HG02623 (cell line): Measurements from ENCODE around the gene SLC5A3.

Experiments used
- ATAC-seq: cut with Tn5 transposase; IDR thresholded peaks from one replicate; pipeline ENCODE4 v1.9.1; 2021; ENCODE audit warnings: moderate library complexity; ENCODE audit not compliant: unreplicated experiment

SLC5A3 gene

GRCh38 chr21:34097442-34097841 is 24.1 kb downstream of the SLC5A3 start:
- no peak for ATAC-seq

GRCh38 chr21:34100337-34100736 is 27.0 kb downstream of the SLC5A3 start:
- no peak for ATAC-seq

GRCh38 chr21:34100790-34101189 is 27.4 kb downstream of the SLC5A3 start:
- no peak for ATAC-seq

- ATAC-seq, result no peak
Measured at GRCh38 chr21:34105947-34106541, 32.7 kb downstream of the SLC5A3 start.

GRCh38 chr21:34107606-34108005 is 34.2 kb downstream of the SLC5A3 start:
- no peak for ATAC-seq

GRCh38 chr21:34109075-34109474 is 35.7 kb downstream of the SLC5A3 start:
- ATAC-seq, result no peak

- no peak for ATAC-seq
Measured at GRCh38 chr21:34110594-34111202, 37.3 kb downstream of the SLC5A3 start.

GRCh38 chr21:34112316-34113033 is 39.1 kb downstream of the SLC5A3 start:
- ATAC-seq, result no peak

GRCh38 chr21:34113842-34114241 is 40.5 kb downstream of the SLC5A3 start:
- ATAC-seq, result no peak

GRCh38 chr21:34115160-34115559 is 41.8 kb downstream of the SLC5A3 start:
- no peak for ATAC-seq

GRCh38 chr21:34116569-34116968 is 43.2 kb downstream of the SLC5A3 start:
- ATAC-seq, result no peak

- ATAC-seq, result no peak
Measured at GRCh38 chr21:34120867-34121266, 47.5 kb downstream of the SLC5A3 start.

- ATAC-seq, result no peak
Measured at GRCh38 chr21:34122047-34122446, 48.7 kb downstream of the SLC5A3 start.
